BLaER1 (cell line): ENCODE results near the gene MUC6.

ENCODE experiments used
- H3K27ac ChIP-seq: shearing (Covaris generic); formaldehyde crosslinking; 2 replicates; pipeline ENCODE4 v1.8.1; 2022
- H3K27me3 ChIP-seq: shearing (Covaris generic); formaldehyde crosslinking; 2 replicates; pipeline ENCODE4 v1.8.1; 2022
- H3K36me3 ChIP-seq: shearing (Covaris generic); formaldehyde crosslinking; 2 replicates; pipeline ENCODE4 v1.8.1; 2022
- H3K4me1 ChIP-seq: shearing (Covaris generic); formaldehyde crosslinking; 2 replicates; pipeline ENCODE4 v1.8.1; 2022
- H3K4me2 ChIP-seq: shearing (Covaris generic); formaldehyde crosslinking; 2 replicates; pipeline ENCODE4 v1.8.1; 2022
- H3K4me3 ChIP-seq: shearing (Covaris generic); formaldehyde crosslinking; 2 replicates; pipeline ENCODE4 v1.8.1; 2022
- H3K9ac ChIP-seq: shearing (Covaris generic); formaldehyde crosslinking; 2 replicates; pipeline ENCODE4 v1.8.1; 2022
- H3K9me3 ChIP-seq: shearing (Covaris generic); formaldehyde crosslinking; 2 replicates; pipeline ENCODE4 v1.8.1; 2022
- H4K20me1 ChIP-seq: shearing (Covaris generic); formaldehyde crosslinking; 2 replicates; pipeline ENCODE4 v1.8.1; 2022
- Cebpa-rat ChIP-seq: shearing (Covaris generic); IDR thresholded peaks from 2 replicates; pipeline ENCODE4 v1.8.1; 2022

Gene MUC6

DNA sequence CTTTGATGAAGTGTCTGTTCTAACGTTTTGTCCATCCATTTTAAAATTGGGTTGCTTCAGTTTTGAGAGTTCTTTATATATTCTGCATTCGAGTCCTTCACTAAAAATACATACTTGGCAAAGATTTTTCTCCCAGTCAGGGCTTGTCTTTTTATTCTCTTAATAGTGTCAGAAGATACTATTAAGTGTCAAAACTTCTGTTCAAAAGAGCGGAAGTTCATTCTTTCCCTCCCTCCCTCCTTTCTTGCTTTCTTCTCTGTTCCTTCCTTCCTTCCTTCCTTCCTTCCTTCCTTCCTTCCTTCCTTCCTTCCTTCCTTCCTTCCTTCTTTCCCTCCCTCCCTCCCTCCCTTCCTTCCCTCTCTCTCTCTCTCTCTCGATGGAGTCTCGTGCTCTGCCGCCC lies 7.6 kb upstream of the MUC6 start:
- H3K27ac ChIP-seq, result peak overlapping the region; percentile 89
- peak overlapping the region; percentile 82 for H3K4me2 ChIP-seq
- no peaks in the 10 kb centered on the region for H4K20me1 ChIP-seq
- H3K4me3 ChIP-seq, result no peak overlapping the region
- H3K4me1 ChIP-seq, result peaks cover 90% of the 10 kb centered on the region
- TF ChIP-seq Cebpa-rat, result no peak
- H3K9me3 ChIP-seq, result peaks cover 13% of the 10 kb centered on the region; the same call in 1 of the 2 replicates
- no peaks in the 10 kb centered on the region for H3K27me3 ChIP-seq
- no peaks in the 10 kb centered on the region for H3K36me3 ChIP-seq
- H3K9ac ChIP-seq, result peak overlapping the region; percentile 50; the same call in 1 of the 2 replicates

- Histone ChIP-seq H3K27me3 (no peaks in the 10 kb centered on the region), H3K27ac (peak overlapping the region; percentile 89), H3K4me2 (peak overlapping the region; percentile 82), H3K9me3 (peaks cover 13% of the 10 kb centered on the region; the same call in 1 of the 2 replicates), H3K4me1 (peaks cover 85% of the 10 kb centered on the region), H4K20me1 (no peaks in the 10 kb centered on the region), H3K4me3 (no peak overlapping the region), H3K9ac (peak overlapping the region; percentile 50), H3K36me3 (no peaks in the 10 kb centered on the region)
- no peak for TF ChIP-seq Cebpa-rat
Observed at GRCh38 chr11:1043563-1044096, 7.1 kb upstream of the MUC6 start.

DNA sequence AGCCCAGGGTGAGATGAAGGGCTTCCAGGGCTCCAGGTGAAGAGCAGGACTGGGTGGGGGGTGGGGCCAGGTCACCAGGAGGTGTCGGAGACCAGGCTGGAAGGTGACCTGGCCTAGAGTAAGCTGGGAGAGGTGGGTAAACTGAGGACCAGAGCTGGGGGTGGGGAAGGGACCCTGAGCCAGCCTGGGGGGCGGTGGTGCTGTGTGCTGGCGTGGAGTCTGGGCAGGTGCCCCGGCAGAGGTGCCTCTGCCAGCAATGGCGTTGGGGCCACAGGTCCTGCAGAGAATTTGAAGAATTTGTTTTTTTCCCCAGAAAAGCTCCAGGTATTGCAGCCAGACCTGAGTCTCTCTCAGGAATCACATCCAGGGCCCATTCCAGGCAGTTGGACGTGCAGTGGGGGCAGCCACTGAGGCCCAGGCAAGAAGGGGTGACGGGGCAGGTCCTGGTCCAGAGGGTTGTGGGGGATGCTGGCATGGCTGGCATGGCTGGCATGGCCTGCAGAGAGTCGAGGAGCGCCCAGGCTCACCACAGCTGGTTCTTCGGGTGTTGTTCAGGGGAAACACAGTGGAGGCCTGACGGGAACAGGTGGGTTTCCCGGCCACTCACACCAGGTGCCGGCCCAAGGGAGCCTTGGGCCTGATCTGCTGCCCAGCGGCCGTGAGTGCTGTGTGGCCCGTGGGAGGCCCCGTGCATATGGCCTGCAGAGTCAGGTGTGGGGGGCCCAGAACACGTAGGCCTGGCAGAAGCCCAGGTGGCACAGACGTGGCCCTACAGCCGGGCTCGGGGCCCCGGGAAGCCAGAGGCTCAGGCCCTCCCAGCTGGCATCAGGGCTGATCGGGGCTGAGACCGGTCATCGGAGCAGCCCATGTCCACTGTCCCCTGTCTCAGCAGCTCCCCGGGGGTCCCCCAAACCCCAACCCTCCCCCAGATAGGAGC lies 6.4 kb upstream of the MUC6 start:
- no peaks in the 10 kb centered on the region for H3K36me3 ChIP-seq
- no peak overlapping the region; the same call in 1 of the 2 replicates for H3K4me3 ChIP-seq
- peaks cover 13% of the 10 kb centered on the region; the same call in 1 of the 2 replicates for H3K9me3 ChIP-seq
- peak overlapping the region; percentile 82 for H3K4me2 ChIP-seq
- no peaks in the 10 kb centered on the region for H4K20me1 ChIP-seq
- peak overlapping the region; percentile 50 for H3K9ac ChIP-seq
- H3K4me1 ChIP-seq, result peaks cover 79% of the 10 kb centered on the region
- no peaks in the 10 kb centered on the region for H3K27me3 ChIP-seq
- H3K27ac ChIP-seq, result peak overlapping the region; percentile 89
- TF ChIP-seq Cebpa-rat, result no peak

- peak overlapping the region; percentile 89 for H3K27ac ChIP-seq
- H3K9ac ChIP-seq, result 0 out of 2 replicates have a peak overlapping the region, but pooled peaks have one; percentile 50
- no peaks in the 10 kb centered on the region for H3K36me3 ChIP-seq
- no peaks in the 10 kb centered on the region for H3K27me3 ChIP-seq
- peaks cover 71% of the 10 kb centered on the region for H3K4me1 ChIP-seq
- H4K20me1 ChIP-seq, result no peaks in the 10 kb centered on the region
- no peak overlapping the region for H3K4me3 ChIP-seq
- H3K9me3 ChIP-seq, result peaks cover 13% of the 10 kb centered on the region; the same call in 1 of the 2 replicates
- no peak for TF ChIP-seq Cebpa-rat
- H3K4me2 ChIP-seq, result peak overlapping the region; percentile 82
Observed at GRCh38 chr11:1041936-1042608, 5.6 kb upstream of the MUC6 start.

DNA sequence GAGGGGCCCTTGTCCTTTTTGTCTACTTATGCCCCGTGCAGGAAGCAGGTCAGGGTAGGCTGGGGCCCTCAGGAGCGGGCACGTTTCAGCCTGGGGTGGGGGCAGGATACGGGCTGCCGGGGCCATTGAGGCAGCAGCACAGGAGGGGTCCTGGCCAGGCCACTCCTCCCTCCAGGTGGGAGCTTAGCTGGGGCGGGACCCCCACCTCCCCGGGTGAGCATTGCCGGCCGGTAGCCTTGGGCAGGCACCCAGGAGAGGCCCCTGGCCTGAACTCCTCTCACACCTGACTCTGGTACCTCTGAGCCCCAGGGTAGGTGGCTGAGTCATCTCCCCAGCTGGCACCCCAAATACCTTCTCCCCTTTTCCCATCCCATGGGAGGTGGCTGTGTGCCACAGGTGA lies 5.0 kb upstream of the MUC6 start:
- Histone ChIP-seq H4K20me1 (no peaks in the 10 kb centered on the region), H3K27me3 (no peaks in the 10 kb centered on the region), H3K4me2 (peak overlapping the region; percentile 82), H3K36me3 (no peaks in the 10 kb centered on the region), H3K27ac (peak overlapping the region; percentile 89), H3K9ac (0 out of 2 replicates have a peak overlapping the region, but pooled peaks have one; percentile 50), H3K4me3 (no peak overlapping the region), H3K9me3 (peaks cover 13% of the 10 kb centered on the region; the same call in 1 of the 2 replicates), H3K4me1 (peaks cover 65% of the 10 kb centered on the region)
- TF ChIP-seq Cebpa-rat, result no peak

GRCh38 chr11:1041149-1041467 lies 4.6 kb upstream of the MUC6 start:
- no peak overlapping the region for H3K4me3 ChIP-seq
- no peak for TF ChIP-seq Cebpa-rat
- 0 out of 2 replicates have a peak overlapping the region, but pooled peaks have one; percentile 50 for H3K9ac ChIP-seq
- peak overlapping the region; percentile 89 for H3K27ac ChIP-seq
- no peaks in the 10 kb centered on the region for H3K36me3 ChIP-seq
- H3K9me3 ChIP-seq, result peaks cover 13% of the 10 kb centered on the region; the same call in 1 of the 2 replicates
- peaks cover 62% of the 10 kb centered on the region for H3K4me1 ChIP-seq
- H3K27me3 ChIP-seq, result no peaks in the 10 kb centered on the region
- peak overlapping the region; percentile 82; the same call in 1 of the 2 replicates for H3K4me2 ChIP-seq
- no peaks in the 10 kb centered on the region for H4K20me1 ChIP-seq

DNA sequence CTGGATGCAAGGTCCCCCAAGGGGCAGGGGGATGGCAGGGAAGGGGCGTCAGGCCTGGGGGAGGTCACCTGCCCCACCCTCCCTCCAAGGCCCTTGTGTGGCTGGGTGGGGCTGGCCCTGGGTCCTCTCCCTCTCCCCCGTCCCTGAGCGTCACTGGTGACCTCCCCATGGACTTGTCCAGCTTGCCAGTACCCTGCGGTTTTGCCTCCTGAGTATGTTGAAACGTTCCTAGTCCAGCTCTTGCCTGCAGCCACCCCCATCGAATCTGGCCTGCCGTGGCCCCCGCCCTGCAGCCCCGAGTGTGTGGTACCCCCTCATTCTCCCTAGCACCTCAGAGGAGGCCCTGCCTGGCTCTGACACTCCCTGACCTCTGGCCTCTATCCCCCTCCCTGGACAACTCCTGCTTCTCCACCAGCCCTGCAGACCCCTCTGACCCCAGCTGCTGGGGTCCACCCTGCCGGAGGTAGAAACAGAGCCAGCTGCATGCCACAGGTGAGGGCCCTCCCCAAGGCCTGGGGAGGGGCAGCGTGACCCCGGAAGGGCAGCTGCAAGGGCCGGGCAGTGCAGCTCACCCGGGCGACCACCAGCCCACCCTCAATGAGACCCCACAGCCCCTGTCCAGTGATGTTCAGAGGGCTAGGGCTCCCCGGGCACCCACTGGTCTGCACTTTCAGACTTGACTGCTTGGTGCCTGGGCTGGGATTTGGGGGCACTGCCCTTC lies 4.1 kb upstream of the MUC6 start:
- Histone ChIP-seq H3K27me3 (no peaks in the 10 kb centered on the region), H3K9ac (no peak overlapping the region), H4K20me1 (no peaks in the 10 kb centered on the region), H3K4me3 (no peak overlapping the region), H3K36me3 (no peaks in the 10 kb centered on the region), H3K27ac (peak overlapping the region; percentile 89), H3K4me2 (peak overlapping the region; percentile 82), H3K4me1 (peaks cover 58% of the 10 kb centered on the region), H3K9me3 (peaks cover 12% of the 10 kb centered on the region; the same call in 1 of the 2 replicates)
- TF ChIP-seq Cebpa-rat, result no peak

DNA sequence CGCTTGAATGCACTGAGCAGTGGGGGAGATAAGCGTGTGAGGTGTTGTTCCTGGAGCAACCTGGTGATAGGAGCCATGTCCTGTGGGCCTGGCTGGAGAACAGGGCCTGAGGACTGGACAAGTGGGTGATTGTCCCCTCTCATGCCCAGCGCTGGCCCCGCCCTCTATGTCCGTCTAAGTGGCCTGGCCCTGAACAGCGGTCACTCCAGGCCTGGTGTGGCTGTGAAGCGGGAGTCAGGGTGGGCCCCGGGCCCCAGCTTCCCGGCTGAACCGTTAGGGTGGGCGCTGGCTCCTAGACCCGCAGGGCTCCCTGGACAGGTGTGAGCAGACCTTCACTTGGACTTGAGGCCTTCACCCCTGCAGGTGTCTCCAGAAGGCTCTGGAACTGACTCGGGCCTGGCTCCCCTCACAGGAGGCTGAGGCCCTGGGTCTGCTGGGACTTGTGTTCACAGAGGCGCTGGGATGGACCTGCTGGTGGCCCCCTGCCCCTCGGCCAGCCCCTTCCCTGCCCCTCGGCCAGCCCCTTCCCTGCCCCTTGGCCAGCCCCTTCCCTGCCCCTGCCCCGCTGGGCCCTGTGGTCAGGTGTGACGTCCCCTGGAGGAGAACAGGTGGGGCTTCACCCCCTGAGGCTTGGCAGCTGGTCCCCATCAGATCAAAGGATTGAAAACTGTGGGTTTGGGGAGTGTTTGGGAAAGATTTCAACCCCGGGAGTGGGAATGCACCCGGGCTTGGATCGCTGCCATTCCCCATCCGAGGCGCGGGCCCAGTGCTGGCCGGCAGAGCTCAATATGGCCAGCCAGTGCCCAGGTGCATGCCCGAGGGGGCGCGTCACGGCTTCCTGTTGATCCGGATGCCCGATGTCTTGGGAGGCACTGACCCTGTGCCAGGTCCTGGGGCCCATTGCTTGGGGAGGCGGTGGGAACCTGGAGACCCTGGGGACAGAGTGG lies 3.2 kb upstream of the MUC6 start:
- no peaks in the 10 kb centered on the region for H4K20me1 ChIP-seq
- H3K36me3 ChIP-seq, result no peaks in the 10 kb centered on the region
- no peak overlapping the region for H3K9ac ChIP-seq
- H3K4me1 ChIP-seq, result peaks cover 55% of the 10 kb centered on the region
- H3K27ac ChIP-seq, result peak overlapping the region; percentile 89
- H3K27me3 ChIP-seq, result no peaks in the 10 kb centered on the region
- H3K4me3 ChIP-seq, result no peak overlapping the region
- TF ChIP-seq Cebpa-rat, result no peak
- H3K4me2 ChIP-seq, result peak overlapping the region; percentile 82
- peaks cover 4% of the 10 kb centered on the region; the same call in 1 of the 2 replicates for H3K9me3 ChIP-seq
